Stimulated activated CD8-positive, alpha-beta memory T cell treated with anti-CD3 and anti-CD28 coated beads, Interleukin-15, amount 100 ng/mL, for 1 hour (primary cell): ENCODE results near the gene EHD4.

Experiments used
- DNase-seq: peaks from one replicate; pipeline ENCODE4 v3.0.0-alpha.2; 2020; ENCODE audit warnings: low read depth

EHD4 gene

GRCh38 chr15:41919201-41919820 lies 53.0 kb downstream of the EHD4 start:
- no peak for DNase-seq

- DNase-seq, result no peak
Observed at GRCh38 chr15:41918506-41919126, 53.7 kb downstream of the EHD4 start.

GRCh38 chr15:41917767-41918430 lies 54.5 kb downstream of the EHD4 start:
- no peak for DNase-seq

GRCh38 chr15:41915255-41915994 lies 56.9 kb downstream of the EHD4 start:
- no peak for DNase-seq

GRCh38 chr15:41914411-41914810 lies 57.9 kb downstream of the EHD4 start:
- DNase-seq, result no peak

- DNase-seq, result no peak
Observed at GRCh38 chr15:41913256-41913655, 59.1 kb downstream of the EHD4 start.

GRCh38 chr15:41911691-41912345 lies 60.5 kb downstream of the EHD4 start:
- no peak for DNase-seq

GRCh38 chr15:41908736-41909461 lies 63.5 kb downstream of the EHD4 start:
- DNase-seq, result no peak

GRCh38 chr15:41907141-41907540 lies 65.2 kb downstream of the EHD4 start:
- no peak for DNase-seq

- DNase-seq, result no peak
Observed at GRCh38 chr15:41906608-41907007, 65.7 kb downstream of the EHD4 start.

- no peak for DNase-seq
Observed at GRCh38 chr15:41905036-41905793, 67.1 kb downstream of the EHD4 start.

- DNase-seq, result peak; percentile 54
Observed at GRCh38 chr15:41904541-41905005, 67.8 kb downstream of the EHD4 start.

- DNase-seq, result no peak
Observed at GRCh38 chr15:41903782-41904181, 68.6 kb downstream of the EHD4 start.

GRCh38 chr15:41901431-41901830 lies 70.9 kb downstream of the EHD4 start:
- no peak for DNase-seq

- DNase-seq, result no peak
Observed at GRCh38 chr15:41900526-41901380, 71.6 kb downstream of the EHD4 start.

- DNase-seq, result no peak
Observed at GRCh38 chr15:41899854-41900442, 72.4 kb downstream of the EHD4 start.

- no peak for DNase-seq
Observed at GRCh38 chr15:41897363-41897799, 75.0 kb downstream of the EHD4 start.

GRCh38 chr15:41896566-41896965 lies 75.8 kb downstream of the EHD4 start:
- no peak for DNase-seq

GRCh38 chr15:41895957-41896356 lies 76.4 kb downstream of the EHD4 start:
- DNase-seq, result no peak
